CD14-positive monocyte (primary cell): Measurements from ENCODE around the gene TMEM51. TPM values are rescaled to one million over a fixed set of nuclear protein-coding genes. Genes with fewer than 3 reads are reported as not detected.

Experiments used
- DNase-seq, 3 donors: peaks; one replicate each; pipeline ENCODE4 v3.0.0-alpha.2; 2011 to 2022
- H2AFZ ChIP-seq: 2 replicates; pipeline ENCODE4 v1.6.0; 2012; ENCODE audit warnings: mild to moderate bottlenecking, low read depth, low read length, inconsistent platforms; ENCODE audit not compliant: insufficient read depth, poor library complexity, severe bottlenecking
- H3K27ac ChIP-seq, 2 donors: 1 replicate in 1 of 2; 2 replicates in 1 of 2; pipeline ENCODE4 v1.5.1; 2012 to 2013; ENCODE audit warnings: low read length in 2 of 2, control low read depth in 1 of 2, inconsistent platforms in 1 of 2, low read depth in 1 of 2, mild to moderate bottlenecking in 1 of 2
- H3K27me3 ChIP-seq, 2 donors: one replicate each; pipeline versions ENCODE4 v1.6.0 to v1.6.1; 2011 to 2013; ENCODE audit warnings: low read length in 2 of 2; ENCODE audit not compliant: control insufficient read depth in 2 of 2, insufficient read depth in 2 of 2
- H3K36me3 ChIP-seq, 2 donors: replicated peaks in 1 of 2; 1 replicate in 1 of 2; 2 replicates in 1 of 2; pipeline versions ENCODE4 v1.5.1 to v1.6.1; 2012 to 2013; ENCODE audit warnings: low read length in 2 of 2, control low read depth in 1 of 2, inconsistent platforms in 1 of 2, mild to moderate bottlenecking in 1 of 2; ENCODE audit not compliant: insufficient read depth in 2 of 2, control insufficient read depth in 1 of 2
- H3K4me1 ChIP-seq, 2 donors: 1 replicate in 1 of 2; 2 replicates in 1 of 2; pipeline versions ENCODE4 v1.5.1 to v1.6.1; 2012 to 2013; ENCODE audit warnings: low read length in 2 of 2, control low read depth in 1 of 2, inconsistent platforms in 1 of 2, mild to moderate bottlenecking in 1 of 2, moderate library complexity in 1 of 2; ENCODE audit not compliant: insufficient read depth in 2 of 2, control insufficient read depth in 1 of 2
- H3K4me2 ChIP-seq: replicated peaks from 2 replicates; pipeline ENCODE3; 2012; ENCODE audit warnings: low read length, moderate library complexity, mild to moderate bottlenecking; ENCODE audit not compliant: poor library complexity, severe bottlenecking; ENCODE audit errors: extremely low read depth
- H3K4me3 ChIP-seq, 3 experiments: fragments of 200-600 bp in 1 of 3; sonication (generic) in 1 of 3; replicated peaks in 1 of 3; 1 replicate in 2 of 3; 2 replicates in 1 of 3; pipeline ENCODE4 v1.5.1; 2011 to 2013; ENCODE audit warnings: low read length in 3 of 3, mild to moderate bottlenecking in 3 of 3, control low read depth in 2 of 3, low read depth in 2 of 3, inconsistent platforms in 1 of 3, moderate library complexity in 1 of 3
- H3K79me2 ChIP-seq: 2 replicates; pipeline ENCODE4 v1.6.0; 2012; ENCODE audit warnings: mild to moderate bottlenecking, control low read depth, inconsistent platforms, low read length, moderate library complexity; ENCODE audit not compliant: insufficient read depth
- H3K9ac ChIP-seq: 2 replicates; pipeline ENCODE4 v1.6.0; 2017; ENCODE audit warnings: low read length, mild to moderate bottlenecking; ENCODE audit not compliant: insufficient read depth, poor library complexity, severe bottlenecking
- H3K9me3 ChIP-seq, 2 donors: replicated peaks in 1 of 2; 1 replicate in 1 of 2; 2 replicates in 1 of 2; pipeline versions ENCODE4 v1.5.1 to v1.6.1; 2012 to 2013; ENCODE audit warnings: low read length in 2 of 2, control low read depth in 1 of 2; ENCODE audit not compliant: control insufficient read depth in 1 of 2, insufficient read depth in 1 of 2
- H4K20me1 ChIP-seq: 2 replicates; pipeline ENCODE4 v1.6.0; 2012; ENCODE audit warnings: mild to moderate bottlenecking, low read length, control low read depth, moderate library complexity; ENCODE audit not compliant: insufficient read depth
- H3K27ac Mint-ChIP-seq, 7 donors: one replicate each; pipeline ENCODE4 v1.8.0; 2020; ENCODE audit warnings: mild to moderate bottlenecking in 7 of 7, mixed read lengths in 7 of 7, moderate library complexity in 6 of 7, inconsistent platforms in 2 of 7
- H3K27me3 Mint-ChIP-seq, 3 donors: one replicate each; pipeline ENCODE4 v1.8.0; 2021 to 2022; ENCODE audit warnings: low read depth in 3 of 3, mild to moderate bottlenecking in 3 of 3, mixed read lengths in 3 of 3, moderate library complexity in 3 of 3, inconsistent platforms in 1 of 3
- H3K36me3 Mint-ChIP-seq, 2 donors: one replicate each; pipeline ENCODE4 v1.8.0; 2020; ENCODE audit warnings: mixed read lengths in 2 of 2, inconsistent platforms in 1 of 2, mild to moderate bottlenecking in 1 of 2
- H3K4me1 Mint-ChIP-seq: one replicate; pipeline ENCODE4 v1.8.0; 2020; ENCODE audit warnings: mild to moderate bottlenecking, mixed read lengths
- H3K4me3 Mint-ChIP-seq, 2 donors: one replicate each; pipeline ENCODE4 v1.8.0; 2020; ENCODE audit warnings: mild to moderate bottlenecking in 2 of 2, mixed read lengths in 2 of 2, moderate library complexity in 1 of 2
- H3K9me3 Mint-ChIP-seq, 7 donors: one replicate each; pipeline ENCODE4 v1.8.0; 2020 to 2022; ENCODE audit warnings: mixed read lengths in 7 of 7, mild to moderate bottlenecking in 6 of 7, moderate library complexity in 6 of 7, inconsistent platforms in 2 of 7
- WGBS: methylation state at CpG from one replicate; pipeline ENCODE4 v1.1.5; 2013; ENCODE audit warnings: missing lambda C conversion rate; ENCODE audit not compliant: insufficient coverage; 5-methylcytosine and 5-hydroxymethylcytosine counted together
- intact Hi-C, 2 donors: fragments of 100-400 bp; cut with micrococcal nuclease; formaldehyde crosslinking; loops; one replicate each; pipeline versions ENCODE4 v1.15.0 to v1.15.1; 2023
- polyA plus RNA-seq, 3 donors: library from polyadenylated mRNA; depleted of rRNA in 1 of 3; unstranded in 2 of 3; stranded (reverse) in 1 of 3; fragments of 300-500 nt in 2 of 3; fragments of >200 nt in 1 of 3; fragmentation: Illumina TruSeq in 2 of 3; gene quantifications; 1 replicate in 2 of 3; 2 replicates in 1 of 3; pipeline ENCODE4 v1.2.3, GENCODE V29; 2012 to 2021
- TF ChIP-seq, protein P1 (sequence below): fragments of 200-600 bp; IDR thresholded peaks from one replicate; pipeline ENCODE4 v1.8.0; 2022; ENCODE audit warnings: antibody characterized with exemption, mild to moderate bottlenecking

Gene TMEM51
- polyA plus RNA-seq, 3 donors, result 1.2 to 2.5 (median 2.1) TPM

DNA sequence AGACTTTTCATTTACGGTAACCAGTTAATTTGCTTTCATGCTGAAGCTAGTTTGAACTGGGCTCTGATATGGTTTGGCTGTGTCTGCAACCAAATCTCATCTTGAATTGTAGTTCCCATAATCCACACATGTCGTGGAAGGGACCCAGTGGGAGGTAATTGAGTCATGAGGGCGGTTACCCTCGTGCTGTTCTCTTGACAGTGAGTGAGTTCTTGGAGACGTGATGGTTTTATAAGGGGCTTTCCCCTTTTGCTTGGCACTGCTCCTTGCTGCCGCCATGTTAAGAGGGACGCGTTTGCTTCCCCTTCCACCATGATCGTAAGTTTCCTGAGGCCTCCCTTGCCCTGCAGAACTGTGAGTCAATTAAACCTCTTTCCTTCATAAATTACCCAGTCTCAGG is 83.2 kb downstream of the TMEM51 start:
- no peaks in the 10 kb centered on the region for H3K79me2 ChIP-seq
- H3K27ac ChIP-seq, result no peak overlapping the region
- intact Hi-C loops, result no loop called here
- Mint-ChIP-seq H3K27ac (no peak overlapping the region), H3K4me3 (no peak overlapping the region), H3K4me1 (peaks cover 23% of the 10 kb centered on the region), H3K9me3 (peaks cover 0 to 2% (median 0%) of the 10 kb centered on the region in 7 donors), H3K36me3 (no peaks in the 10 kb centered on the region), H3K27me3 (peaks cover 0 to 4% (median 0%) of the 10 kb centered on the region in 3 donors)
- no peaks in the 10 kb centered on the region for H3K36me3 ChIP-seq
- H4K20me1 ChIP-seq, result no peaks in the 10 kb centered on the region
- no peak overlapping the region for H3K4me3 ChIP-seq
- TF ChIP-seq, protein P1, sequence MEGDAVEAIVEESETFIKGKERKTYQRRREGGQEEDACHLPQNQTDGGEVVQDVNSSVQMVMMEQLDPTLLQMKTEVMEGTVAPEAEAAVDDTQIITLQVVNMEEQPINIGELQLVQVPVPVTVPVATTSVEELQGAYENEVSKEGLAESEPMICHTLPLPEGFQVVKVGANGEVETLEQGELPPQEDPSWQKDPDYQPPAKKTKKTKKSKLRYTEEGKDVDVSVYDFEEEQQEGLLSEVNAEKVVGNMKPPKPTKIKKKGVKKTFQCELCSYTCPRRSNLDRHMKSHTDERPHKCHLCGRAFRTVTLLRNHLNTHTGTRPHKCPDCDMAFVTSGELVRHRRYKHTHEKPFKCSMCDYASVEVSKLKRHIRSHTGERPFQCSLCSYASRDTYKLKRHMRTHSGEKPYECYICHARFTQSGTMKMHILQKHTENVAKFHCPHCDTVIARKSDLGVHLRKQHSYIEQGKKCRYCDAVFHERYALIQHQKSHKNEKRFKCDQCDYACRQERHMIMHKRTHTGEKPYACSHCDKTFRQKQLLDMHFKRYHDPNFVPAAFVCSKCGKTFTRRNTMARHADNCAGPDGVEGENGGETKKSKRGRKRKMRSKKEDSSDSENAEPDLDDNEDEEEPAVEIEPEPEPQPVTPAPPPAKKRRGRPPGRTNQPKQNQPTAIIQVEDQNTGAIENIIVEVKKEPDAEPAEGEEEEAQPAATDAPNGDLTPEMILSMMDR, result no peak
- no peak overlapping the region for H3K4me2 ChIP-seq
- H2AFZ ChIP-seq, result no peak overlapping the region
- H3K4me1 ChIP-seq, result peaks cover 13 to 18% of the 10 kb centered on the region in 2 donors
- H3K27me3 ChIP-seq, result no peaks in the 10 kb centered on the region
- peak in 1 of 3 donors; percentile 9 for DNase-seq
- H3K9me3 ChIP-seq, result no peaks in the 10 kb centered on the region
- H3K9ac ChIP-seq, result no peak overlapping the region
- 85% methylated on average over 2 of the region's 9 CpGs for WGBS

DNA sequence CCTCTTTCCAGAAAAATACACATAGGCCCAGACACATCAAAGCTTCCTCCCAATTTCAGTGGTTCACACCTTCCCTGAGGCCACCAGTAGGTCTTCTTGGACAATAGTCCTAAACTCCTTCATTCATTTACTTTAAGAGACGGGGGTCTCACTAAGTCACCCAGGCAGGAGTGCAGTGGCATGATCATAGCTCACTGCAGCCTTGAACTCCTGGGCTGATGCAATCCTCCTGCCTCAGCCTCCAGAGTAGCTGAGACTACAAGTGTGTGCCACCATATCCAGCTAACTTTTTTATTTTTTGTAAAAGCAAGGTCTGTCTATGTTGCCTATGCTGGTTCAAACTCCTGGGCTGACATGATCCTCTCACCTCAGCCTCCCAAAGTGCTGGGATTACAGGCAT is 85.2 kb downstream of the TMEM51 start:
- intact Hi-C loops, result no loop called here
- Histone ChIP-seq H3K9me3 (no peaks in the 10 kb centered on the region), H3K36me3 (no peaks in the 10 kb centered on the region), H3K4me2 (no peak overlapping the region), H4K20me1 (no peaks in the 10 kb centered on the region), H3K4me3 (no peak overlapping the region), H3K27ac (no peak overlapping the region), H2AFZ (no peak overlapping the region), H3K79me2 (no peaks in the 10 kb centered on the region), H3K9ac (no peak overlapping the region), H3K27me3 (no peaks in the 10 kb centered on the region), H3K4me1 (no peaks in the 10 kb centered on the region)
- WGBS, result 100% methylated on average over 1 of the region's 1 CpG
- TF ChIP-seq, protein P1, result no peak
- Mint-ChIP-seq H3K4me1 (peaks cover 9% of the 10 kb centered on the region), H3K27ac (peak overlapping the region in 2 of 7 donors; percentile 14 to 56), H3K27me3 (peaks cover 0 to 8% (median 0%) of the 10 kb centered on the region in 3 donors), H3K4me3 (no peak overlapping the region), H3K9me3 (peaks cover 0 to 2% (median 0%) of the 10 kb centered on the region in 7 donors), H3K36me3 (no peaks in the 10 kb centered on the region)
- DNase-seq, result no peak
